GM12878 (cell line): ENCODE results near the gene NKAIN2. TPM values are rescaled to one million over a fixed set of nuclear protein-coding genes. Genes with fewer than 3 reads are reported as not detected.

Experiments used
- ATAC-seq: fragments of 200-7000 bp; cut with Tn5 transposase; 3 replicates; pipeline ENCODE4 v1.9.1; 2020; ENCODE audit warnings: mild to moderate bottlenecking, moderate library complexity
- BruUV-seq: library from RNA; stranded (reverse); fragments of 400-500 nt; replicated peaks from 2 replicates; lab custom pipeline; 2021; lab: Mats Ljungman, UMichigan
- CTCF ChIA-PET: fragments of 300-600 bp; sonication (Branson Sonifier 250); formaldehyde crosslinking; extraction: SDS; loops from one replicate; lab custom pipeline; 2021; ENCODE audit warnings: inconsistent platforms; lab: Yijun Ruan, JAX
- POLR2A ChIA-PET: fragments of 350-600 bp; formaldehyde crosslinking; extraction: SDS; loops from one replicate; lab custom pipeline; 2021; ENCODE audit warnings: inconsistent platforms; lab: Charles Lee
- RAD21 ChIA-PET: fragments of 300-600 bp; sonication (Branson Sonifier 250); formaldehyde crosslinking; loops from one replicate; lab custom pipeline; 2023; ENCODE audit warnings: antibody characterized with exemption; ENCODE audit not compliant: unreplicated experiment; lab: Charles Lee
- SMC1A ChIA-PET: fragments of 300-600 bp; sonication (Branson Sonifier 250); formaldehyde crosslinking; loops from one replicate; lab custom pipeline; 2023; ENCODE audit not compliant: unreplicated experiment, uncharacterized antibody; lab: Charles Lee
- DNase-seq: peaks from one replicate; pipeline ENCODE4 v3.0.0-alpha.2; 2011; ENCODE audit warnings: low read depth, low spot score
- FAIRE-seq: peaks from 3 replicates; lab custom pipeline; 2011; peaks lifted over from hg19 to GRCh38; lab: Jason Lieb, UNC
- H2AFZ ChIP-seq: 2 replicates; pipeline ENCODE4 v1.6.0; 2011; ENCODE audit warnings: low read depth, low read length, control low read depth; ENCODE audit not compliant: control insufficient read depth
- H3K27ac ChIP-seq: 2 replicates; pipeline ENCODE4 v1.5.1; 2011; ENCODE audit warnings: control low read depth; ENCODE audit not compliant: control insufficient read depth, insufficient read depth
- H3K27me3 ChIP-seq, 2 experiments: replicated peaks in 1 of 2; 2 replicates each; pipeline versions ENCODE4 v1.6.0 to v1.6.1; 2011; ENCODE audit warnings: low read length in 1 of 2; ENCODE audit not compliant: control insufficient read depth in 2 of 2, insufficient read depth in 2 of 2
- H3K36me3 ChIP-seq, 2 experiments: 2 replicates each; pipeline ENCODE4 v1.5.1; 2011; ENCODE audit warnings: low read length in 1 of 2; ENCODE audit not compliant: control insufficient read depth in 2 of 2, insufficient read depth in 2 of 2
- H3K4me1 ChIP-seq: 2 replicates; pipeline ENCODE4 v1.6.1; 2011; ENCODE audit warnings: mild to moderate bottlenecking, low read length, moderate library complexity, mixed read lengths; ENCODE audit not compliant: control insufficient read depth, insufficient read depth
- H3K4me2 ChIP-seq: 2 replicates; pipeline ENCODE4 v1.6.0; 2011; ENCODE audit warnings: control low read depth; ENCODE audit not compliant: control insufficient read depth, insufficient read depth
- H3K4me3 ChIP-seq: fragments of 200-600 bp; sonication (generic); 2 replicates; pipeline ENCODE4 v1.5.1; 2016
- H3K79me2 ChIP-seq: 2 replicates; pipeline ENCODE4 v1.6.0; 2011; ENCODE audit warnings: low read length; ENCODE audit not compliant: control insufficient read depth, insufficient read depth
- H3K9ac ChIP-seq: 2 replicates; pipeline ENCODE4 v1.8.0; 2011; ENCODE audit warnings: low read length, control low read depth, mixed read lengths; ENCODE audit not compliant: control insufficient read depth, insufficient read depth
- H3K9me3 ChIP-seq: replicated peaks from 3 replicates; pipeline ENCODE4 v1.5.1; 2011; ENCODE audit warnings: mild to moderate bottlenecking, low read length; ENCODE audit not compliant: control insufficient read depth, insufficient read depth
- H4K20me1 ChIP-seq: 2 replicates; pipeline ENCODE4 v1.6.0; 2011; ENCODE audit not compliant: control insufficient read depth, insufficient read depth
- CBX3 ChIP-seq: fragments of 200-600 bp; sonication (generic); IDR thresholded peaks from 2 replicates; pipeline ENCODE4 v1.6.1; 2016; ENCODE audit warnings: low read depth, borderline replicate concordance
- CEBPB ChIP-seq, 2 experiments: fragments of 150-350 bp in 1 of 2; IDR thresholded peaks; 2 replicates each; pipeline ENCODE4 v1.6.1; 2012 to 2014; ENCODE audit warnings: low read depth in 2 of 2, low read length in 2 of 2, borderline replicate concordance in 1 of 2, inconsistent platforms in 1 of 2
- HCFC1 ChIP-seq: fragments of 150-350 bp; IDR thresholded peaks from 2 replicates; pipeline ENCODE4 v1.6.1; 2014; ENCODE audit warnings: low read length
- HSF1 ChIP-seq: fragments of 150-350 bp; IDR thresholded peaks from 2 replicates; pipeline ENCODE4 v1.6.1; 2014; ENCODE audit warnings: mild to moderate bottlenecking, low read depth, low read length
- IRF5 ChIP-seq: fragments of 450-650 bp; IDR thresholded peaks from 2 replicates; pipeline ENCODE4 v1.6.1; 2017; ENCODE audit warnings: borderline replicate concordance
- PRDM15 ChIP-seq: fragments of 450-650 bp; formaldehyde crosslinking; IDR thresholded peaks from 2 replicates; pipeline ENCODE4 v1.4.0; 2020; ENCODE audit warnings: mild to moderate bottlenecking, moderate library complexity
- RBBP5 ChIP-seq: fragments of 200-600 bp; sonication (generic); conservative IDR thresholded peaks from 2 replicates; pipeline ENCODE4 v1.6.1; 2016
- STAT1 ChIP-seq: fragments of 450-650 bp; conservative IDR thresholded peaks from 2 replicates; pipeline ENCODE4 v1.6.1; 2014; ENCODE audit warnings: antibody characterized with exemption, mild to moderate bottlenecking
- TCF7 ChIP-seq: IDR thresholded peaks from 2 replicates; pipeline ENCODE4 v1.6.1; 2014; ENCODE audit warnings: antibody characterized with exemption, borderline replicate concordance
- WRNIP1 ChIP-seq: IDR thresholded peaks from 2 replicates; pipeline ENCODE4 v1.6.1; 2011; ENCODE audit warnings: low read depth, low read length, improper control_type of control experiment, borderline replicate concordance
- WGBS: methylation state at CpG from one replicate; pipeline ENCODE4 v1.1.6; 2016; ENCODE audit warnings: low lambda C conversion rate; ENCODE audit not compliant: insufficient replicate concordance, insufficient coverage; ENCODE audit errors: missing lambda C conversion rate; 5-methylcytosine and 5-hydroxymethylcytosine counted together
- in situ Hi-C: fragments of 300-500 bp; cut with MboI; formaldehyde crosslinking; loops from 9 replicates; pipeline ENCODE4 v1.14.3; 2018; ENCODE audit warnings: mixed read lengths
- intact Hi-C: fragments of 100-400 bp; cut with micrococcal nuclease; formaldehyde crosslinking; loops from one replicate; pipeline ENCODE4 v1.14.2; 2022; ENCODE audit not compliant: unreplicated experiment
- polyA plus RNA-seq, 11 experiments: library from polyadenylated mRNA; depleted of rRNA in 4 of 11; unstranded in 6 of 11; stranded (reverse) in 5 of 11; fragments of >200 nt; fragmentation: Nextera tagmentation in 4 of 11; fragmentation: Illumina TruSeq in 1 of 11; extraction: Ambion mirVana in 4 of 11; extraction: Trizol in 1 of 11; gene quantifications; 1 replicate in 1 of 11; 2 replicates in 10 of 11; pipeline versions ENCODE4 v1.2.1 to v1.2.3, GENCODE V29; 2011 to 2016; ENCODE audit warnings: inconsistent platforms in 2 of 11, missing spikeins in 2 of 11, low read depth in 1 of 11
- total RNA-seq, 4 experiments: library from RNA; depleted of rRNA in 3 of 4; stranded (reverse); fragments of >200 nt in 3 of 4; fragmentation: Illumina TruSeq in 1 of 4; extraction: Trizol in 1 of 4; gene quantifications; 2 replicates each; pipeline versions ENCODE4 v1.2.1 to v1.2.3, GENCODE V29; 2013 to 2021

Gene NKAIN2
- total and polyA plus RNA-seq, 10 of the 15 experiments (the other 5 are each of a cell fraction or from before 2014, with no cell fraction given): not detected

DNA sequence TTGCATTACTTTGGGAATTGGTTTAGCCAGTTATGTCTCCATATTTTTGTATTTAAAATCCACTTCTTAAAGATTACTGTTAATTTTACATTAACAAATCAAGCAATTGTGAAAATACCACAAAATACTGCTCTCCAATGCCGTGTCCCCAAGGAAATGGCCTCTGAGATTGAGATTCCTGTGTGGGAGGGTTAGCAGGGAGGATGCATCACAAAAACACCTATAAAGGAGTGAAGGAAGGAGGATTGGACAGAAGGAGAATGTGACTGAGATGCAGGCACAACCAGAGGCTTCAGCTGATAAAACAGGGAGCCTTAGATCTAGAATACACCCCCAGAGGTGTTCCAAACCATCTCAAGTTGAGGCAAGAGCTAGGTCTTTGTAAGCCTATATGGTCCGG lies 34.2 kb upstream of the NKAIN2 start:
- H3K9ac ChIP-seq: no peak overlapping the region
- TF ChIP-seq TCF7: no peak
- no peak for TF ChIP-seq PRDM15
- no peak for TF ChIP-seq HSF1
- TF ChIP-seq CEBPB (IDR thresholded peaks at IDR 0.05; ENCODE audit: borderline replicate concordance in 1 of 2, low read depth in 2 of 2, low read length in 2 of 2): no peak
- no peak for TF ChIP-seq RBBP5
- TF ChIP-seq WRNIP1: no peak
- no peak for TF ChIP-seq IRF5
- no peak for TF ChIP-seq CBX3
- TF ChIP-seq STAT1: no peak
- TF ChIP-seq HCFC1: no peak
- no peaks in the 10 kb centered on the region for H4K20me1 ChIP-seq
- peak overlapping the region; percentile 46 for H3K27ac ChIP-seq
- H3K36me3 ChIP-seq: no peaks in the 10 kb centered on the region
- peak overlapping the region; percentile 89 for H2AFZ ChIP-seq
- BruUV-seq: no TSS peak
- POLR2A ChIA-PET: interaction anchor here (0.5 kb wide), 1 partner anchor 45 kb away, joined by 3 read pairs; no protein-coding TSS in a partner anchor
- 11% methylated on average over 2 of the region's 2 CpGs for WGBS
- FAIRE-seq: no peak
- no peak for DNase-seq
- intact Hi-C loops: no loop called here
- RAD21 ChIA-PET: interaction anchor here (0.8 kb wide), 1 partner anchor 33 kb away, joined by 3 read pairs; no protein-coding TSS in a partner anchor
- peak overlapping the region; percentile 75 for H3K4me2 ChIP-seq
- CTCF ChIA-PET: interaction anchor here (0.5 to 2.5 kb wide), 4 partner anchors 12 to 995 kb away, joined by 3 to 10 read pairs (median 4); no protein-coding TSS in a partner anchor
- SMC1A ChIA-PET: interaction anchor here (0.9 to 1.6 kb wide), 7 partner anchors 12 to 65 kb away, joined by 3 to 6 read pairs (median 4); no protein-coding TSS in a partner anchor
- H3K27me3 ChIP-seq: no peaks in the 10 kb centered on the region
- ATAC-seq: peak; percentile 13; the same call in 2 of the 3 replicates
- H3K4me3 ChIP-seq: no peak overlapping the region
- in situ Hi-C loops: no loop called here
- peaks cover 11% of the 10 kb centered on the region for H3K4me1 ChIP-seq
- H3K79me2 ChIP-seq: no peaks in the 10 kb centered on the region
- H3K9me3 ChIP-seq: no peaks in the 10 kb centered on the region
